ENCODE data around the gene KCNK6. TPM values are rescaled to one million over a fixed set of nuclear protein-coding genes. Genes with fewer than 3 reads are reported as not detected.

The KCNK6 gene
- total and polyA plus RNA-seq, 2 donors (not counting 3 experiments of a cell fraction or from before 2014, with no cell fraction given) = 7.4 to 11.3 TPM

- no peaks in the 10 kb centered on the region for H3K36me3 ChIP-seq (ENCODE audit: control insufficient read depth in 2 of 2, extremely low read depth in 1 of 2, insufficient read depth in 2 of 2, low read length in 2 of 2)
- H4K20me1 ChIP-seq (replicated peaks; ENCODE audit: control insufficient read depth, extremely low read depth, insufficient read depth, low read length) = no peaks in the 10 kb centered on the region
- no peaks in the 10 kb centered on the region for H3K79me2 ChIP-seq (ENCODE audit: control insufficient read depth, insufficient read depth, low read length)
- no peak overlapping the region for H3K4me2 ChIP-seq (ENCODE audit: insufficient read depth, low read length)
- TF ChIP-seq MYC (IDR thresholded peaks at IDR 0.05; ENCODE audit: low read depth, low read length) = no peak
- no peak for TF ChIP-seq JUN (IDR thresholded peaks at IDR 0.05; ENCODE audit: borderline replicate concordance, insufficient read depth, insufficient read length, low read depth)
- no peak for TF ChIP-seq EZH2 (IDR thresholded peaks at IDR 0.05; ENCODE audit: borderline replicate concordance, low read depth, low read length, severe bottlenecking)
- no peak for TF ChIP-seq POLR2A (IDR thresholded peaks at IDR 0.05; ENCODE audit: low read depth, low read length)
- no peak for TF ChIP-seq FOS (IDR thresholded peaks at IDR 0.05; ENCODE audit: borderline replicate concordance, insufficient read depth, low read length)
- TF ChIP-seq POLR2AphosphoS5 (IDR thresholded peaks at IDR 0.05; ENCODE audit: insufficient read depth, low read depth, low read length) = no peak
- TF ChIP-seq MAX (IDR thresholded peaks at IDR 0.05; ENCODE audit: insufficient read depth, insufficient read length) = no peak
- no peak for TF ChIP-seq GATA2 (IDR thresholded peaks at IDR 0.05; ENCODE audit: insufficient read depth, insufficient read length, low read depth, low read length)
- no peak for TF ChIP-seq CTCF (IDR thresholded peaks at IDR 0.05; ENCODE audit: extremely low read depth in 1 of 2, insufficient read depth in 1 of 2, low read depth in 1 of 2, low read length in 2 of 2)
- no peak for FAIRE-seq
- intact Hi-C loops (cut with micrococcal nuclease) = no loop called here
- ChIA-PET CTCF (interaction anchor here (1.4 kb wide), 1 partner anchor 380 kb away, joined by 5 read pairs; no protein-coding TSS in a partner anchor), POLR2A (no interaction called here)
- dilution Hi-C loops (cut with MboI; ENCODE audit: extremely low pct_ligation_motif_present, low sequenced_read_pairs) = no loop called here
- peaks cover 24% of the 10 kb centered on the region for H3K4me1 ChIP-seq (ENCODE audit: control insufficient read depth, extremely low read depth, insufficient read depth, low read length)
- no peaks in the 10 kb centered on the region for H3K9me3 ChIP-seq (replicated peaks; ENCODE audit: control insufficient read depth, insufficient read depth, low read length)
- no TSS peak for BruUV-seq (replicated peaks)
- no peaks in the 10 kb centered on the region for H3K9me1 ChIP-seq (replicated peaks; ENCODE audit: control insufficient read depth, extremely low read depth, insufficient read depth, low read length)
- no peak for DNase-seq (ENCODE audit: low read depth, low spot score)
- no peaks in the 10 kb centered on the region for H3K27me3 ChIP-seq (ENCODE audit: control insufficient read depth in 2 of 2, insufficient read depth in 2 of 2, low read length in 2 of 2)
- H3K4me3 ChIP-seq (replicated peaks in 1 of 3; ENCODE audit: insufficient read depth in 1 of 3, low read depth in 1 of 3, low read length in 3 of 3) = no peak overlapping the region
- H2AFZ ChIP-seq (ENCODE audit: low read depth, low read length) = no peak overlapping the region
- H3K27ac ChIP-seq (ENCODE audit: insufficient read depth, low read depth, low read length) = no peak overlapping the region
- no peak overlapping the region for H3K9ac ChIP-seq (replicated peaks; ENCODE audit: extremely low read depth, insufficient read depth, low read length)
Measured at GRCh38 chr19:38281811-38282566, 37.7 kb upstream of the KCNK6 start.
